Right ventricle myocardium inferior (tissue), 1 donor: ENCODE results near the gene GXYLT1. TPM values are rescaled to one million over a fixed set of nuclear protein-coding genes. Genes with fewer than 3 reads are reported as not detected.
A peak's percentile ranks its signal among the peaks of the same experiment; 100 is the strongest.
"Not testable (repeated sequence)": the region's sequence is repeated elsewhere in the genome, so short reads cannot be mapped to it uniquely, and the experiment has no call there.

Source experiments
- ATAC-seq: fragments of 200-7000 bp; cut with Tn5 transposase; one replicate; pipeline ENCODE4 v1.9.1; 2020; ENCODE audit warnings: mild to moderate bottlenecking, moderate library complexity
- DNase-seq: peaks from one replicate; pipeline ENCODE4 v3.0.0; 2021; ENCODE audit errors: missing footprints
- intact Hi-C: fragments of 100-400 bp; cut with DNase I; formaldehyde crosslinking; loops from one replicate; pipeline ENCODE4 v1.11.0; 2022
- long read RNA-seq: library from polyadenylated mRNA; unstranded; transcript quantifications from one replicate; pipeline ENCODE4 v2.0.0, GENCODE V29; 2021
- total RNA-seq: library from RNA; stranded (reverse); fragmentation: NEBNext Ultra II Directional; extraction: Animal tissue kit (Norgen Biotek cat#: 25700); gene quantifications from one replicate; pipeline ENCODE4 v1.2.1, GENCODE V29; 2021
- donor health status: DM: no; HTN: yes; CAD: no; lungs with severe emphysema.

GXYLT1 gene
- 4.8 TPM for total RNA-seq
- long read RNA-seq, full-length matches to known transcripts = 1 of 3 reads
- long read RNA-seq, partial matches to known transcripts = 1 of 3 reads
- long read RNA-seq, other reads (novel, unspliced or antisense) = 1 of 3 reads

- intact Hi-C loops = loop anchor here (2.0 to 5.0 kb wide), 2 partner anchors 92 to 338 kb away; no protein-coding TSS in a partner anchor
- peak; percentile 96 for DNase-seq
- peak; percentile 99 for ATAC-seq
These were observed at the start of gene GXYLT1 for GRCh38 chr12:42144408-42145196. Gene GXYLT1 (minus strand): TSS chr12:42144874. CDS start chr12:42144646, 228 bp downstream.

GRCh38 chr12:42192686-42193085 is 48.0 kb upstream of the GXYLT1 start:
- intact Hi-C loops = no loop called here
- ATAC-seq = no peak
- DNase-seq = no peak

- intact Hi-C loops = no loop called here
- no peak for ATAC-seq
- no peak for DNase-seq
These were observed 47.6 kb upstream of the GXYLT1 start for GRCh38 chr12:42192258-42192657.

DNA sequence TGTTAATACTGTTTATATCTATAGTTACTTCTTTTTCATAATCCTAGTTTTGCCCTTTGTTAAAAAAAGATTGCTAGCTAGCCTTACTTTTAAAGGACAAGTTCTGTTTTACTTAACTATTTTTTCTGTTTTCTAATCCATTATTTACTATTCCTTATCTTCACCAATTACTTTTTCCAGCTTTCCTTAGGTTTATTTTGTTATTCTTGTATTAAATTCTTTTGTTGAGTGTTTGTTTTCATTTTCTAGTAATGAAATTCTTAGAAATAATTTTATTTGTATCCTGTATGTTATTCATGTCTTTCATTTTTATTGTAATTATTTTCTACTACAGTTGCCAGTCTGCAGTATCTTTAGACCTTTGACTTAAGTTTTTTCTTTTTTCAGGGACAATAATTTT is 45.7 kb upstream of the GXYLT1 start:
- no peak for DNase-seq
- intact Hi-C loops = no loop called here
- ATAC-seq = no peak

DNA sequence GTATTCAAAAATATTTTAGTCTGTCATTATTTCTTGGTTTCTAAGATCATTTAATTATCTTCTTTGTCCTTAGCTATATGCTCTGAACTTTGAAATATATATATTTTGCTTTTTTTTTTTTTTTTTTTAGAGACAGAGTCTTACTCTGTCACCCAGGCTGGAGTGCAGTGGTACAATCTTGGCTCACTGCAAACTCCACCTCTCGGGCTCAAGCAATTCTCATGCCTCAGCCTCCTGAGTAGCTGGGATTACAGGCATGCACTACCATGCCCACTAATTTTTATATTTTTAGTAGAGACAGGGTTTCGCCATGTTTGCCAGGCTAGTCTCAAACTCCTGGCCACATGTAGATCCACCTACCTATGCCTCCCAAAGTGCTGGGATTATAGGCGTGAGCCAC is 43.6 kb upstream of the GXYLT1 start:
- DNase-seq, ATAC-seq, intact Hi-C loops: not testable (repeated sequence)

DNA sequence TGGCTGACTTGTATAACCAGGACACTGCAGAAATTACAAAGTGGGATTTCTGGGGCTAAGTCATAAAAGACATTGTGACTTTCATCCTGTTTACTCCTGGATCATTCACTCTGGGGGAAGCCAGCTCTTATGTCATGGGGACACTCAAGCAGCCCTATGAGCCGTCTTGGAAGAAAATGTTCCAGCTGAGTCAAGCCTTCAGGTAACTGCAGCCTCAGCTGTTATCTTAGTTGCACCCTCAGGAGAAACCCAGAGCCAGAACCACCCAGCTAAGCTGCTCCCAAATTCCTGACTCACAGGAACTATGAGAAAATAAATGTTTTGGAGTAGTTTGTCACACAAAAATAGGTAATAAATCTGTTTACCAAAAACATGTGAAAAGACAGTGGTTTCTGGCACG is 43.1 kb upstream of the GXYLT1 start:
- ATAC-seq (no peak), DNase-seq (no peak)
- intact Hi-C loops = no loop called here

DNA sequence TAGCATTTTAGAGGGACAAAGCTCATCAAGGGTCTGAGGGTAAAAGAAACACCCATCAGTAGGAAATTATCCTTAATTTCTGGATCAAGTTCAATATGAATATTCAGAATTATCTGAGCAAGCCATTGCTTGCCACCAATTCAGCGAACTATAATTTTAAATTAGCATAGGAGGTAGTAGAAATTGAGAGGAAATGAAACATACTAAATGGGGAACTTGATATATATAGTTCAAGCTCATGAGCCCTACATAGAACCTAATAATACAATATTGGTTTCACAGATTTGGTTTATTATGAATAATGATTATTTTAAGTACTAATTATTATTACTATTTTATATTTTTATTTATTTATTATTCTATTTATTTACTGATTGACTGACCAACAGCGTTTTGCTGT is 42.1 kb upstream of the GXYLT1 start:
- intact Hi-C loops = no loop called here
- DNase-seq (no peak), ATAC-seq (no peak)

- intact Hi-C loops = no loop called here
- DNase-seq = no peak
- ATAC-seq = no peak
These were observed 37.7 kb upstream of the GXYLT1 start for GRCh38 chr12:42182394-42182793.

GRCh38 chr12:42180990-42181596 is 36.4 kb upstream of the GXYLT1 start:
- DNase-seq = no peak
- ATAC-seq = peak; percentile 66
- intact Hi-C loops = no loop called here

DNA sequence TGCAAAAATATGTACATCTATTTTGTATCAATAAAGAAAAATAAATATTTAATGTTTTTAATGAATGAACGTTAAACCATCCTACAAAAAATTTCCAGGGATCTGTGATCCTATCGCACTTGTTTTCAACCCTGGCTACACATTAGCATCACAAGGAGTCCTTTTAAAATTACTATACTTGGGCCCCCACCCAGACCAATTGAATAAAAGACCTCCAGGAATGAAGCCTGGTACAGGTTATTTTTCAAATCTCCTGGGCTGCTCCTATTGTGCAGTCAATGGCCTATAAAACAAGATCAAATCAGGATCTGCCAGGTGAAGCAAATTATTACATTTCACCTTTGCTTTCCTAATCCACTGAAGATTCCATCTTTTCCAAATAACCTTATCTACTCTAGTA is 33.4 kb upstream of the GXYLT1 start:
- no peak for ATAC-seq

GRCh38 chr12:42174978-42175377 is 30.3 kb upstream of the GXYLT1 start:
- DNase-seq = no peak
- intact Hi-C loops = no loop called here
- no peak for ATAC-seq

More for the DNA sequence above, 33.4 kb upstream of the GXYLT1 start:
- DNase-seq = no peak
- intact Hi-C loops = no loop called here

- intact Hi-C loops = no loop called here
- ATAC-seq = no peak
These were observed 29.4 kb upstream of the GXYLT1 start for GRCh38 chr12:42173961-42174521.

DNA sequence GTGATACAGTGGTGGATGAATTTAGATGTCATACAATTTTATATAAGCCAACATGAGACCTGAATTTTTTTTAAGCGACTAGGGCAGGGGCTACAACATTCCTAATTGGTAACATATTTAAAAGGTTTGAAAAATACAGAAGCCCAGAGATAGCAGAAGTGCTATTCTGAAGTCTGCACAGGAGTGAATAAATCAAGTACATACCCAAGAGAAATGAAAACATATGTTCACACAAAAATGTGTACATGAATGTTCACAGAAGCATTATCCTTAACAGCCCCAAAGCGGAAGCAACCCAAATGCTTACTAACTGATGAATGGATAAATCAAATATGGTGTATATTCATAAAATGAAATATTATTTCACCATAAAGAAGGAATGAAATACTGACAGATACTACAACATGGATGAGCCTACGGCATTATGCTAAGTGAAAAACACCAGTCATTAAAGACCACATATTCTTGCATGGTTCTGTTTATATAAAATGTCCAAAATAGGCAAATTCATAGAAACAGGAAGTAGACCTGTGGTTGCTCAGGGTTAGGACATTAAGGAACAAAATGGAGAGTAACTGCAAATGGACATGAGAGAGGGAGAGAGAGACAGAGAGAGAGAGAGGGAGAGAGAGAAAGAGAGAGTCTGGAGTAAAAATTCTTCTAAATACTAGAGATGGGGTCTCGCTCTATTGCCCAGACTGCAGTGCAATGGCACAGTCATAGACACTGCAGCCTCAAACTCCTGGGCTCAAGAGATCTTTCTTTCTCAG is 28.0 kb upstream of the GXYLT1 start:
- DNase-seq (no peak), ATAC-seq (peak; percentile 28)
- intact Hi-C loops = no loop called here

More at GRCh38 chr12:42173961-42174521, 29.4 kb upstream of the GXYLT1 start:
- no peak for DNase-seq

DNA sequence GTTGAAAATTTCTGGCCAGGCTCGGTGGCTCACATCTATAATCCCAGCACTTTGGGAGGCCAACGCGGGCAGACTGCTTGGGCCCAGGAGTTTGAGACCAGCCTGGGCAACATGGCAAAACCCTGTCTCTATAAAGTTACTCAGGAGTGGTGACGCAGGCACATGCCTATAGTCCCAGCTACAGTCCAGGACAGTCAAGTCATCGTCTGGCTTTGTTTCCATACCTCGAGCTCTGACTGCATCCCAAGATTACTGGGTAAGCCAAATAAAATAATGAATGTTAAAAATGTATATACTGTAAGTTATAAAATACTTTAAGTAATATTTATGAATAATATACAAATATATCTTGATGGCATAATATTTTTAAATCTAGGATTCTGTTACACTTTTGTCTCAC is 23.0 kb upstream of the GXYLT1 start:
- DNase-seq (no peak), ATAC-seq (no peak)
- intact Hi-C loops = no loop called here

GRCh38 chr12:42166501-42166900 is 21.8 kb upstream of the GXYLT1 start:
- intact Hi-C loops = no loop called here
- no peak for ATAC-seq

GRCh38 chr12:42163913-42164312 is 19.2 kb upstream of the GXYLT1 start:
- intact Hi-C loops = no loop called here
- no peak for ATAC-seq

More at GRCh38 chr12:42166501-42166900, 21.8 kb upstream of the GXYLT1 start:
- DNase-seq = no peak

GRCh38 chr12:42162965-42163364 is 18.3 kb upstream of the GXYLT1 start:
- DNase-seq = no peak
- ATAC-seq = no peak
- intact Hi-C loops = no loop called here

More at GRCh38 chr12:42163913-42164312, 19.2 kb upstream of the GXYLT1 start:
- no peak for DNase-seq

DNA sequence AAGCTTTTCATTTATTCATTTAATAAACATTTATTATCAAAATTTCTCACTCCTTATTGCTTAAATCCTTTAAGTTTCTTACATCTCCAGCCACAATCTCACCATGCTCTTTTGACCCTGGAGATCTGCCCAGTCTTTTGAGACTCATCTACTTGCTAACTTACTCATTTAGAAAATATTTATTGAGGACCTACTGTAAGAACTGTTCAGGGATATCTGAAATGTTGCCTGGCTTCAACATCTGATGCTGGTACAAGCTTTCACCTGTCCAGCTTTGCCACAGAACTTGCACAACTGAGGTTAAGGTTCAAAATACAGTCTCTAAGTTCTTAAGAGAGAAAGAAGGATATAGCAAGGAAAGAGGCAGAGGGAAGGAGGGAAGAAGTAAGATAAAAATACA is 17.5 kb upstream of the GXYLT1 start:
- intact Hi-C loops = no loop called here
- no peak for DNase-seq
- no peak for ATAC-seq

GRCh38 chr12:42161529-42161928 is 16.9 kb upstream of the GXYLT1 start:
- intact Hi-C loops = no loop called here

More at GRCh38 chr12:42161529-42161928, 16.9 kb upstream of the GXYLT1 start:
- DNase-seq (no peak), ATAC-seq (no peak)
